Suppressor macrophage treated with lipopolysaccharide for 4 hours (primary cell): ENCODE data around the gene CRB1.
"Not testable (repeated sequence)": the region's sequence is repeated elsewhere in the genome, so short reads cannot be mapped to it uniquely, and the experiment has no call there.

Source experiments
- DNase-seq: peaks from one replicate; pipeline ENCODE4 v3.0.0-alpha.2; 2020

Gene CRB1

GRCh38 chr1:197402189-197402588, 134.1 kb downstream of the CRB1 start:
- no peak for DNase-seq

DNA sequence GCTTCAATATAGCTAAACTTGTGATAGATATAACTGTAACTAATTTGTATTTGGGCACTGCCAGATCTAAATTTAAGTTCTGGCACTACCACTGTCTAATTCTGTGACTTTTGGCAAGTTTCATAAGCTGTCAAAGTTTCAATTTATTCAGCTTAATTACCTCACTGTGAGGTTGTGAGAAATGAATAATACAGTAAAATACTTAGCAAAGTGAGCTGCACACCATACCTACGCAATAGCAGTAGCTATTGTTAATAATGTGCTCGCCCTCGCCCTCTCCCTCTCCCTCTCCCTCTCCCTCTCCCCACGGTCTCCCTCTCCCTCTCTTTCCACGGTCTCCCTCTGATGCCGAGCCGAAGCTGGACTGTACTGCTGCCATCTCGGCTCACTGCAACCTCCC, 136.7 kb downstream of the CRB1 start:
- not testable (repeated sequence) for DNase-seq

DNA sequence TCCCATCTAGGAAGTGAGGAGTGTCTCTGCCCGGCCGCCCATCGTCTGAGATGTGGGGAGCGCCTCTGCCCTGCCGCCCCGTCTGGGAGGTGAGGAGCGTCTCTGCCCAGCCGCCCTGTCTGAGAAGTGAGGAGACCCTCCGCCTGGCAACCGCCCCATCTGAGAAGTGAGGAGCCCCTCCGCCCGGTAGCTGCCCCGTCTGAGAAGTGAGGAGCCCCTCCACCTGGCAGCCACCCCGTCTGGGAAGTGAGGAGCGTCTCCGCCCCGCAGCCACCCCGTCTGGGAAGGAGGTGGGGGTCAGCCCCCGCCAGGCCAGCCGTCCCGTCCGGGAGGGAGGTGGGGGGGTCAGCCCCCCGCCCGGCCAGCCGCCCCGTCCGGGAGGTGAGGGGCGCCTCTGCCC, 137.6 kb downstream of the CRB1 start:
- not testable (repeated sequence) for DNase-seq

- no peak for DNase-seq
These were observed 145.5 kb downstream of the CRB1 start for GRCh38 chr1:197413564-197413963.

DNA sequence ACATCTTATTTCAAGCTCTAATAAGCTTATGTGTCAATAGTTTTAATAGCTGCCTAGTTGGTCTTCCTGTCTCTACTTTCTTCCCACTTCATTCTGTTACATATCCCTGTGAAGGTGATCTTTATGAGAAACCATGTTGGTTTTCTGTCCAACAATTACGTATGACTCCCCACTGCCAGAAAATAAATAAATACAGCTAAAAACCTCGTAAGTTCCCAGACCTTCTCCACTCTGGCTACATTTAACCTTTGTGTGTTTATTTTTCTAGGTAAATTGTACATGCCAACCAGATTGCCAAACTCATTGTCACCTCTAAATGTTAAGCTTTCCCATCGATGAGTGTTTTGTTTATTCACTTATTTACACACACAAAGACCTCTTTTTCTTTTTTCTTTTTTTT, 147.2 kb downstream of the CRB1 start:
- DNase-seq, result no peak

DNA sequence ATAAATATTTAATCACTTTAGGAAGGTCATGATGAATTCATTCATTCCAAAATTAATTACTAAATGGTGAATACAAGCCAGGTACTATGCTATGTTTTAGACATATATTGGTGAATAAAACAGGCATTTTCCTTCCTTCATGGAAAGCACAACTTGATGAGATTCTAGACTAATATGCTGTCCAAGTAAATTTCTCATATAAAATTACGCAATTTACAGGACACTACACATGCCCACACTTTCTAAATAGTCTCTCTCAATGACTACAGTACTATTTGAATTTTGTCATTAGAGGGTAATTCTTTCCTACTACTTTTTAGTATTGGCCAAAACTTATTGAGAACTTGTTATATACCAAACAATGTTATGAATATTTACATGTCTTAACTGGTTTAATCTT, 150.6 kb downstream of the CRB1 start:
- DNase-seq, result no peak

DNA sequence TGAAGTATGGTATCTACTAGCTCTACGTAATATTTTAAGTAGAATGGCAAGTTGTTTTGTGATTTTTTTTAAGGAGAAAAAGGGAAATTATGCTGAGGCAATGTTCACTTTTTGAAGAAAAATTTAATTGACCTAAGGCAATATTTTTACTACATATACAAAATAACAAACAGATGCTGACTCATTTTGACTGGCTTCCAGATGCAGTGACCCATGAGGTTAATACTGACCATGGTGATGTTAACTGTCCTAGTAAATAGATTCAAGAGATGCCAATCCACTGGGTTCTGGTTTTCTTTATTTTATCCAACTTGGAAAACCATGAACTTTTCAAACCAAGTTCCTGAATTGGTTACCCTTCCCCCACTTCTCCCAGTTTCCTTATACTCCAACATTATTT, 154.9 kb downstream of the CRB1 start:
- DNase-seq, result no peak

GRCh38 chr1:197424380-197424779, 156.3 kb downstream of the CRB1 start:
- DNase-seq, result no peak

GRCh38 chr1:197429372-197429771, 161.3 kb downstream of the CRB1 start:
- DNase-seq, result no peak

GRCh38 chr1:197435224-197435623, 167.2 kb downstream of the CRB1 start:
- DNase-seq, result no peak

DNA sequence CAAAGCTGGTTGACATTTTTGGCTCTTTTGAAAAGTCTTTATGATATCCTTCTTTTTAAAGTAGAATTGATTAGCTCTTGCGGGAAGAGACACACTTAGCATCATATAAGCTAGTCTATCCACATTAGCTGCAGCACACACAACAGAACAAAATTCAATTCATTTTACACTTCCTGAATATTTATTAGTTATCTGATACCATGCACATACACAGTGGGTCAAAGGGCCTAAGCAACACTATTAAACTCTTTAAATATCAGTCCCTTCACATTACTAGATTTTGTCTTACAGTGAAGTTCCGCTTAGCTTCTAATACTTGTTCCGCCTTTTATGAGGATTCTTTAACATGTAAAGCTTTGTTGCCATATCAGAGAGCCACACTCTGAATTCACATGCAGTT, 169.5 kb downstream of the CRB1 start:
- DNase-seq, result no peak

GRCh38 chr1:197438010-197438790, 170.1 kb downstream of the CRB1 start:
- DNase-seq, result no peak

GRCh38 chr1:197439708-197440280, 171.7 kb downstream of the CRB1 start:
- no peak for DNase-seq

DNA sequence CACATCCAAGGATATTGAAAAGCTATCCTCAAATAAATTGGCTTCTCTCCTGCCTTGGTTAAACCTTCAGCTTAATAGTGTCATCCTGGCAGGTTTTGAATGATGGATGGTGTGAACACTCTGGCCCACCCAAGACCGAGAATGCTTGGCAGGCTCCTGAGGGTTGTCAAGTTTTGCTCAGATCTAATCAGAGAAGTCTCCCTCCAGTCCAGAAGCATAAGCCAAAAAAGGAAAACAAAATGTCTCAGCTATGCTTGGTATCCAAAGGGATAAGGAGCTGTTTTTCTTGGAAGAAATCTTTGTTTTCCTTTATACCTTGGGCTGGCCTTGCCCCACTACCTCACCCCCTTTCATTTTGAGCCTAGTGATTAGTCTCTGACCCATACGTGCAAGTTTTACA, 172.7 kb downstream of the CRB1 start:
- DNase-seq, result no peak

DNA sequence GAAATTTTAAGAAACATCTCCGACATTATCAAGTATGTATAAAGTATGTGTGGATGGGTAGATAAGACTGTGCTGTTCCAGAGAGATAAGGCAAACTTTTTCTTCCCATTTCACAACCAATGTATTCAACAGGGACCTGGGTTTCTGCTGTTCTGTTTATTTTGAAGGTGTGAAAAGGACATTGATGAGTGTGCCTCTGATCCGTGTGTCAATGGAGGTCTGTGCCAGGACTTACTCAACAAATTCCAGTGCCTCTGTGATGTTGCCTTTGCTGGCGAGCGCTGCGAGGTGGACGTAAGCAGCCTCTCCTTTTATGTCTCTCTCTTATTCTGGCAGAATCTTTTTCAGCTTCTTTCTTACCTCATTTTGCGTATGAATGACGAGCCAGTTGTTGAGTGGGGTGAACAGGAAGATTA, 174.0 kb downstream of the CRB1 start:
- no peak for DNase-seq

GRCh38 chr1:197444755-197445154, 176.7 kb downstream of the CRB1 start:
- DNase-seq, result no peak

GRCh38 chr1:197448121-197448779, 180.2 kb downstream of the CRB1 start:
- no peak for DNase-seq

DNA sequence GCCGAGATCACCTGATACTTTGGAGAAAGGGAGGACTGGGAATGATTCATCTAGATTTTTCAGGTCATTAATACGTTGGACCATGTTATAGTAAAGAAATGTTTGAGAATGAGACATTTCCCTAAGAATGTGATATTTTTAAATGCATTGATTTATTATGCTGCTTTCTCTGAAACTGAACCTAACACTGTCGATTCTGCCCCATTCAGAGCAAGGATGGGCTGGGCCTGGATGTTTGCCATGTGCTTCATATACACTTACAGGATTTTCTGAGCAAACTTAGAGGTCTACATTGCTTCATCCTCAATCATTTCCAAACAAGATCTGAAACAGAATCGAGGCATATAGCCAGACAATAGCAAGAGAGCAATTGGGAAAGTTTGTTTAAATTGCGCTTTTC, 183.3 kb downstream of the CRB1 start:
- DNase-seq, result no peak

DNA sequence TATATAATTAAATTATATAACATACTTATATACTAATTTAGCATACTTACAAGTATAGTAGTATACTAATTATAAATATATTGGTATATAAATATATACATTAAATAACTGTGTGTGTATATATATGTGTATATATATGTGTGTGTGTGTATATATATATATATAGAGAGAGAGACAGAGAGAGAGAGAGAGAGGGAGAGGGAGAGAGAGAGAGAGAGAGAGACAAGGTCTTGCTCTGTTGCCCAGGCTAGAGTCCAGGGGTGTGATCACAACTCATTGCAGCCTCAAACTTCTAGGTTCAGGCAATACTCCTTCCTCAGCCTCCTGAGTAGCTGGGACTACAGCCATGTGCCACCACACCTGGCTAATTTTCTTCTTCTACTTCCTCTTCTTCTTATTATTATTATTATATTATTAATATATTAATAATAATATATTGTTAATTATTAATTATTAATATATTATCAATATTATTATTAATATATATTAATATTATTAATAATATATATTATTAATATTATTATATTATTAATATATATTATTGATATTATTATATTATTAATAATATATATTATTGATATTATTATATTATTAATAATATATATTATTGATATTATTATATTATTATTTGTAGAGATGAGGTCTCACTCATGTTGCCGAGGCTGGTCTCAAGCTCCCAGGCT, 185.5 kb downstream of the CRB1 start:
- DNase-seq, result no peak

DNA sequence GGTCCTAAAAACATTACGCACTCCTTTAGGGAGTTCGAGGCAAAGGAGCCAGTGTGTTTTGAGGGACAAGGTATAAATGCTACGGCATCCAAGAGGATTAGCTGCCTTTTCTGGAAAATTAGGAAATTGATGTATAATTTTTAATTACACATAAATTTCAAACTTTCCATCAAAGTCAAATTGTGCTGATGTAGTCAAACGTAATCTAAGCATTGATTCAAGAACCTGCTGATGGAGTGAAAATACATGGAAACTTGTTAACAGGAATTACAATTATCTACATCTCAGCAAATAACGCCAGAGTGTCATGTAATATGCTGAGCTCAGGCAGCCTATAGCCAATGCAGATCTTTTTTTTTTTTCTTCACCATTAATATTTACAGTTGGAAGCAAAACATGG, 194.5 kb downstream of the CRB1 start:
- DNase-seq, result no peak

DNA sequence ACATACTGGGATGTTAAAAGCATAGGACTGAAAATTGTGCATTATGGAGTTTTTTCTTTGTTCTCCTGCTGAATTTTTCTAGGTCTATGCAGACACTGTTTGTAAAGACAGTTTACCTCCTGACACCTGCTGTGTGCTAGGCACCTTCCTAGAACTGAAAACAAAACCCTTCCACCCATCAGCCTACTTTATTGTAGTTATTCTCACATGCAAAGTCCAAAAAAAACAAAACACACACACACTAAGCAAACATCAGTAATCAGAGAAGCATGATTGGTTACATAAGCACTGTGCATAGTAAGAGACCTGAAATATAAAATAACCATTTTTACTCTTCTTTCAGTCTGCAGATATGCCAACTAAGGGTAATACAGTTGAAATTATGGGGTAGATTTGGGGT, 195.1 kb downstream of the CRB1 start:
- DNase-seq, result no peak

DNA sequence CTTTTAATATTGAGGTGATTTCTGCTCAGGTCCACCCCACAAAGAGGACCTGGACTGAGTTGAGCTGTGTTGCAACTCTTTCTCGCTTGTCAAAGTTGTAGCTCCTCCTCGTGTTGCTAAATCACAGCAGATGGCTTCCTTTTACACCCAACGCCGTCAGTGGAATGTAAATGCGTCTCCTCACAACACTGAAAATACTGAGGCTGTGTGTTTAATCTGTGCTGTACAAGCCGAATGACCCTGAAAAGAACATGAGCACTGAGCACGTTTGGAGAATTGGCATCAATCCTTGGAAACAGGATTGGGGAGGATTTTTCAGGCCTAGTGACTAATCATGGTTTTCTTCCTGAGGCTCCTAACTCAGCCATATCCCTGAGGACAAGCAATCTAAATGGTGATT, 196.0 kb downstream of the CRB1 start:
- peak; percentile 6 for DNase-seq

DNA sequence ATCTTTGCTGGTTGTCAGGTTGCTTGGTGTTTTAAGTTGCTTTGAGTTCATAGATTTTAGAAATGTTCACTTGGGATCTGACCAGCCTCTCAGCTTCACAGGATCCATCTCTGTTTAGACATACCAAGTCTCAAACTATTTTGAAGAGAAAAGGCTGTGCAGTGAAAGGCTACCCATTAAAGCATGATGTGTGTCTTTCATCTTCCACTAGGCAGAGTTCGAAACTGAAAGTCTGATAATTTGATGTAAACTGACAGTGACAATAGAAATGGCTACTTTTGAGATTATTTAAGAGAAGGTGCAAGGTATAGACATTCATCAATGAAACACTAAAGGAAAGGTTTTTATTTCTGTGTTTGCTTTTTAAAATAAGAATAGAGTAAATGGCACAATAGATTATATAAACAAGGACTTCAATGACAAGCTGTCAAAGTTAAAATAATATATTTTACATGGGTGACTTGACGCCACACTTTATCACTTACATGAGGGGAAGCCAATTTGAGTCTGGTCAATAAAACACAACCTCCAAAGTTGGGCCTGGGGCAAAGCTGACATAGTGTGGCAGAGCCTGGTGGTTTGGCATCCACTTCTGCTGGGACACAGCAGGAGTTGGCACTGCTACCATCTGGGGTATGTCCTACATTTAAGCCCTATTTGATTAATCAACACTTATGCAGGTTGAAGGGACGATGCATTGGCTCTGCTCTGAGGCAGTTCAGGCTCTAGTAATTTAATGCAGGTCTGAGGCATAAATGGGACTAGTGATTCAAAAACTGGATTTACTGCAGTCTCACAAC, 197.7 kb downstream of the CRB1 start:
- no peak for DNase-seq
